ENCODE measurements around the gene ACSS1.

The ACSS1 gene

DNA sequence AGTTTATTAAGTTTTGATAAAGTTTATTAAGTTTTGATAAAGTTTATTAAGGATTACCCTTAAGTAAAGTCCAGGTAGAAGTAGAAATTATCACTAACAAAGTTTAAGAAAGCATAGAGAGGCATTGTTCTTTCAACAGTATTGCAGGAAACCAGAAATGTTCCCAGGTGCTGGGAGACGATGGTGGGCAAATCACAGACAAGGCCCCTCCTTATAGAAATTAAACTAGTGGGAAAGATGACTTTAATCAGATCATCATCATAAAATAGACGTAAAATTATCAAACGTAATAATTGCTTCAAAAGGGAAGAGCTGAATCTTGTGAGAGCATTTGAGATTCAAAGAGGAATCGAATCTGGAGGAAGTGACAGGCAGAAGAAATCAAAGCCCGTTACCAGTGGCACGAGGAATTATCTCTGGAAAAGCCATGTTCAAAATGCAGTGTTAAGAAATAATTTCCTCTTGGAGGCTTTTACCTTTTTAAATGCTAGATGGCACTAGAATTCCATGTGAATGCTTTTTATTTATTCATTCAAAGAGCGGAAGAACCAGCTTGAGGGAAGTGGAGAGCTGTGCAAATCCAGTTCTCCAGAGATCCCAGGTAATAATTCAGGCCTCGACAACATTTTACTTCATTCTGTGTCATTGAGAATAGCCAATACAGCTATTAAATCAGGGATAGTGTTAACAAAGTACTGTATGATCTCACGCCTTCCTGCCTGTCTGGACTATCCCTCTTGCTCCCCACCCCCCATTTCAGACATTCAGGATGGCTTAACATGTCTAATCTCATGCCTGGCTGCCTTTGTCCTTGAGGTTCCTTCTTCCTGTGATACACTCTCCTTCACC lies 64.4 kb downstream of the ACSS1 start:
- peak; percentile 75 for DNase-seq (ENCODE audit: low spot score)

DNA sequence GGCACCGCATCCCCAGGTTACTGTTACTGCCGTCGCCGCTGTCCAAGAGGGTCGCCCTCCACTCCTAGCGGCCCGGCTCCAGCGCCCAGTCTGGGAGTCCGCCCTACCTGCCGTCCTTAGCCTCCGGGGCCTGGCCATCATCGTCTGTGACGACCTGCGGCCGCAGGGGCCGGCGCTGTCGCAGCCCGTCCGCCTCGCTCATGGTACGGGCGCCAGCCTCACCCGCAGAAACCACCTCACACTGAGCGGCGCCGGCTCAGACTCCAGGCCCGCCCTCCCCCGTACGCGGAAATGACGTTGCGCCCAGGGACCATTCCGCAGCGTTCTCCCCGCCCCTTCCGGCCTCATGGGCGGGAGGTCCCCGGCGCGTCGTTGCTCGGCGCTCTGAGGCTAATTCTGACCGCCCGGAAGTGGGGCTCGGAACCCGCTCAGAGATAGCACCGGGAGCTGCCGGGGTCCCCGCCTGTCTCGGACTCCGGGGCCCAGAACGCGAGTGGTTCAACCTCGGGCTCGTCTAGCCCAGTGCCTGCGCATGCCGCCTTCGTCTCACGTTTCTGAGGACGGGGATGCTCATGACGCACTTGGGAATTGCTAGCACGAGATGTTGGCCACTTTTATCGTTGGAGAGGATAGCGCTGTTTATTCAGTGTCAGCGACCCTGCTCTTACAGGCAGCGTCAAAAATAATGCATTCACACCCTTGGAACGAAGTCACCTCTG lies 65.3 kb downstream of the ACSS1 start, which contains the start of gene APMAP:
Gene APMAP, minus strand, starts transcription at position 265 of the 719 bp plus-strand sequence. Its CDS starts 63 bp downstream, at position 202.
- DNase-seq (ENCODE audit: low spot score): peak; percentile 95

DNA sequence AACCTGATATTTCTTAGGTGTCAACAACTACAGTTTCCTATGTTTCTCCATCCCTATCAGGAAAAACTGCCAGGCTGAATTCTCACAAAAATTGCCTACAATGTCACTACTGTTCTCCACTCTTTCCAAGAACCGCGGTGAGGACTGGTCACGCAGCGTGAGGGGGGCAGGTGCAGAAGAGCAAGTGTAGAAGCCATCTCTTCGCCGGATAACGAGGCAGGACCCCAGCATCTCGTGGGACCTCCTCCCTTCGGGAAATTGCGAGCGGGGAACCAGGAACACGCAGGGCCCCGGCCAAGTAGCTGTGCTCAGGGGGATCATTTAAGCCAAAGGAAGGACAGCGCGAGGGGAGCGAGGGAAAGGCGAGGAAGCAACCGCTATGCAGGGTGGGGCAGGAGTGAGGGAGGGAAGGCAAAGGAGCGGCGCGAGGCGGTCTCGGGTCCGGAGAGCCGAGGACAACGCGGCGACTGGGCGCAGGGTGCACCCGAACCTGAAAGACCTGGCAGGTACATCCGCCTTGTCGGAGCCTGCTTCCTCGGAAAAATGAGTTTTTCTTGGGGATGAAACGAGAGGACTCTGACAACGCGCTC lies 65.9 kb downstream of the ACSS1 start:
- no peak for DNase-seq (ENCODE audit: low spot score)

DNA sequence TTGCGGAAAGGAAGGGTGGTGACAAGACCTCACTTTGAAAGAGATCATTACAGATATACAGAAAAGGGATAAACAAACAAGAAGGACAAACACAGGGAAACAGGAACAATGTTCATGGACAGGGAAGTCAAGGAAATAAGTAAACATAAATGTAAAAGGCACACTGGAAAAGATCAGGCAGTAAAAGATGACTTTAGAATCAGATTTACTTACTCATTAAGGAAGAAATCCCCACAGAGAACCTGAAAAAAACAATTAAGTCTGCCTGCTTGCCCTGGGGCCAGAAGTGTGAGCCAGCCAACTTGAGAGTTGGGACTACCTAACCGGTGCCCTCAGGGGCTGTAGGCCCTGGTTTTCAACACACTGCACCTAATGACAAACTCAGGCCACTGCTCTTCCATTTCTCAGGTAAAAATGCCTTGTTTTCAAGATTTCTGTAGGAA lies 67.1 kb downstream of the ACSS1 start:
- DNase-seq (ENCODE audit: low spot score): no peak

DNA sequence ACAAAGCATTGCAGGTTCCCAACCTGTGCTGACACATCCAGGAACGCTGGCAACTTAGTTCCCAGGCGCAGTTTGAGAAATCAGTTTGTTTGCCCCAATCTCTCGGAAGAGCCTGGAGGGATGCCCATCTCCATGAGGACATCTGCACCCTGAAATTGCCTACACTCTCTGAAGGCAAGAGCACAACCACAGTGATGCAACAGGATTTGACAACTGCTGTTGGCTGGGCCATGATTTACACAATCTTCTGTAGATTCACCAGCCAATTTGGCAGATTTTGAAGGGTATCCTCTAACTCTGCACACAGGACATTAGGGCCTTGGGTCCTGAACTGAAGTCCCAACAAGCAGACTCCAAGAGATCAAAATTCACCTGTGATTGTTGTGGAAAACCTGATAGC lies 68.8 kb downstream of the ACSS1 start:
- DNase-seq (ENCODE audit: low spot score): no peak

DNA sequence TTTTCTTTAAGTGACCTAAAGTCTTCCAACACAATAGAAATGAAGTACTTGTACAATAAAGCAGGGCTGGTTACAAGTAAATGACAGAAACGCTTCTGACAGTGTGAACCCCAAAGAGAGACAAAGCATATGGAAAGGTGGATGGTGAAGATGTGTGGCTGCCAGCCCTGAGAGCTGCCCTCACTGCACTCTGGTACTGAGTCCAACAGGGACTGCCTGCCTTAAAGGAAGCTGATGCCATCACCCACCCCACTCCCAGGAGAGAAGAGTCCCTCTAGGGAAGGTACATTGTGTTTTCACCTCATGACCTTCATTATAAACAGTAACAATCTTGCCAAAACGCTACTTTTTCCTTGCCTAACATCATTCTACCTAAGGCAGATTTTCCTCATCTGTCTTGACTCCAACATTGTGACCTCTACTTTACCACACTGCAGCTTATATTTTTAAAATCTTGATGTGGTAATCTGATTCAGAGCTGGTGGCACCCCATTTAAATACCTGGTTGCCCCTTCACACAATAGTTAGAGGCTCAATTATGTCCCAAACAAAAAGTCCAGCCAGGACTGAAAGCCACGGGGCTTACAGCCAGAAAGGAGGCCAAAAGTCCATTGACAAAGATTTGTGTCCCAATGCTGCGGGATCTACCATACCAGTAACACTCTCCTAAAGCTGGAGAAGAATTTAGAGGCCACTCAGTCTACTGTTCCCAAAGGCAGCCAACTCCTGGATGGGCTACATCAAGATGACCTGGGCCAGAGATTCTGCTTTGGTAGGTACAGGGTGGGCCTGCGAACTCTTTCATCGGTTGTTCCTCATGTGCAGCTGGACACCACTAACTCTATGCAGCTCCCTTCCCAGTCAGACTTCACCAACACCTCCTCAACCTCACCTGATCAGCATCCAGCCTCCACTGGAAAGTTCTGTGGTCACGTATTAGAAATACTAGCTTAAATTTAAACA lies 69.8 kb downstream of the ACSS1 start:
- no peak for DNase-seq (ENCODE audit: low spot score)

DNA sequence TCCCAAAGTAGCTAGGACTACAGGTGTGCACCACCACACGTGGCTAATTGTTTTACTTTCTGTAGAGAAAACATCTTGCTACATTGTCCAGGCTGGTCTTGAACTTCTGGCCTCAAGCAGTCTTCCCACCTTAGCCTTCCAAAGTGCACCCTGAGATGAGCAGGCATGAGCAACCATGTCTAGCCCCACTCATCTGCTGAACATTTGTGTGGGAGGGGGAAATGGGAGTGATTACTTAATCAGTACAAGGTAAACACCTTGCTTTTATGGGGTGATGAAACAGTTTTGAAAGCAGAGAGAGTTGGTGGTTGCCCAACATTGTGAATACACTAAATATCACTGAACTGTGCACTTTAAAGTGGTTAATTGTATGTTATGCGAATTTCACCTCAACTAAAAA lies 70.7 kb downstream of the ACSS1 start:
- DNase-seq (ENCODE audit: low spot score): no peak

DNA sequence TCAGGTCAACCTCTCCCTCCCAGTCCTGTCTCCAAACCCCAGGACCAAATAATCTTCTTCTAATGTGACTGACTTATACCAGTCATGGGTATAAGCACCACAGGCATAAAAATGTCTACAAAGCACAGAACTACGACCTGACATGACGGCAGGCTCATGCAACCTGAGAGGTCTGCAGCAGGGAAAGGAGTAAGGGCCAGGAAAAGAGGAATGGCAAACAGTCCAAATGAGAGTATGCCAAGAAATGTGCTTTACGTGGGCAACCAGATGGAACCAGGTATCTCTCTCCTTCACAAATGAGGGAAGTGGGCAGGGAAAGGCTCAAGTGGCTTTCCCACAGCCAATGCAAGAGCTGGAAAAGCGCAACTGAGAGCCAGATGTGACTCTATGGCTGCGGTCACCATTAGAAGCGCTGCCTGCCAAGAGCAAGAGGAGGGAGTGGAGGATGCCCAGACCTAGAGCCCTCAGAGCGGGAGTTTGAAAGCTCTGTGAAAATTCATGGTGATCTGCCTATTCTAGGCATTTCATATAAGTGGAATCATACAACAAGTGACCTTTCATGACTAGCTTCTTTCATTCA lies 71.4 kb downstream of the ACSS1 start:
- no peak for DNase-seq (ENCODE audit: low spot score)

DNA sequence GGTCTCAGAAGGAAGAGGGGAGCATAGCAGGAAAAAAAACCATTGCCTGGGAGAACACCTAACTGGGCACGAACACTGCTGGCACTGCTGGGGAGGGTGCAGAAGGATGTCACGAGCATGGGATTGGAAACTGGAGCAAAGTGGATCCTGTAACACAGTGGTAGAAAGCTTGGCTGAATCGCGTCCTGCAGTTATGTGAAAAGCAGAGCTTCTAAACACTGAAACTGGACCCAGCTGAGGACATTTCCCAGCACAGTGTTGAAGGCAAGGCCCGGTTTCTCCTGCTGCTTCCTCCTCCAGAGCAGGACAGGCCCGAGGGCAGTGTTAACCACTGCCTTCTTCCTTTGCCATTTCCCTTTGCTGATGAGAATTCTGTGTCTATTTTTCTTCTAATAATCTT lies 72.1 kb downstream of the ACSS1 start:
- no peak for DNase-seq (ENCODE audit: low spot score)

DNA sequence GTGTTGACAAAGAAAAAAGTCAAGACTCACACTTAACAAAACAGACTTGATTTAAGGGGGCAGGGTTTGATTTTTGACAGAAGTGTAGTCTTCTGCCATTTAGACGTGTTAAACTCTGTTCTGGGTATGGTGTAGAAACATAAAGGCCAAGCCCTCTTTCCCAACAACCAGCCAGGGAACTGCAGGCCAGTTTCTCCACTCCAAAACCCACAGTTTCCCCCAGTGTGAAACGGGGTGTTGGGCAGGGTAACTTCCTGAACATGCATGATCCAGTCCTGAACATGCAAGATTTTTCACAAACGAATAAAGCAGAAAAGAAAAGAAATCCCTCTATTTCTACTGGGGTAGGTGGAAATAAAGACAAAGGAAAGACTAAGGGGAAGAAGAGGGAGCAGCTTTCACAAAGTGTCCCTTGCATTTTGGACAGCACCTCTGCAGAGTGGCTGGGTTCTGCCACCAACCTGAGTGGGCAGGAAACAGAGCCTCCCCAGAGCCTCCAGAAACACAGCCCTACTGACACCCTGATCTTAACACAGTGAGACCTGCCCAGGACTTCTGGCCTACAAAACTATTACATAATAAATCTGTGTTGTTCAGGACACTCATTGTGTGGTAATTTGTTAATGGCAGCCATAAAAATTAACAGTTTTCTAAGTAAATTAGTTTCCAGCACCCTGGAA lies 72.8 kb downstream of the ACSS1 start:
- DNase-seq (ENCODE audit: low spot score): no peak

DNA sequence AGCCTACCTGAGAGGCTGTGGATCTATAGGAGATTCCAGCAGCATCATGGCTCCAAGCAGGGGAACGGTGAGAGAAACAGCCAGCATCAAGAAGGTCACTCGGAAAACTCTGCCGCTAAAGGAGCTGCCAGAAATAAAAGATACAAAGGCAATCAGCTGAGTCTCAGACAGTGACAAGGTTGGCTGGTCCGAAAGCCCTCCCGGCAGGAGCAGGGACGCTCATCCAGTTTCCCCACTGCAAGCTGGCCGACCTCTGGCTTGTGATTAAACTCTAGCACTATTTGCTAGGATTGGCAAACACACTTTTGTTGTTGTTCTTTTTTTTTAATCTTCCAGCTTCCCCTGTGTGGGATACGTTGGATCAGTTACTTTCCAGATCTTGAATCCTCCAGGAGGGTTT lies 74.0 kb downstream of the ACSS1 start:
- DNase-seq (ENCODE audit: low spot score): no peak

DNA sequence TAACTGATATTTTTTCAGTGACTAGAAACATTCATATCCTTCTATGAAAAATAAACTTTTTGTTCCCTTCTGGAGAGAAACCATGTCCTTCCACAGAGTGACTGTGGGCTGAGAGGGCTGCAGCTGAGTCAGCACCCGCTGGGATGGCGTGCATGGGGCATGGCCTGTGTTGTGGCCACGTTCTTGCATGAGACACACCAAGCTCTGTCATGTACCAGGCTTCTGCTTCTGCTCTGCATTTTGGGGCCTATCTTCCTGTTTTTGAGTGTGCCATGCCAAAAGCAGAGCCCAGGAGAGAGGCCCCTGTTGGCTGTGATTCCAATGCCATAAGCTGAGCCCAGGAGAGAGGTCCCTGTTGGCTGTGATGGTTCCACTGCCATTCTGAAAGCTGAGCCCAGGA lies 76.1 kb downstream of the ACSS1 start:
- DNase-seq (ENCODE audit: low spot score): peak; percentile 50

DNA sequence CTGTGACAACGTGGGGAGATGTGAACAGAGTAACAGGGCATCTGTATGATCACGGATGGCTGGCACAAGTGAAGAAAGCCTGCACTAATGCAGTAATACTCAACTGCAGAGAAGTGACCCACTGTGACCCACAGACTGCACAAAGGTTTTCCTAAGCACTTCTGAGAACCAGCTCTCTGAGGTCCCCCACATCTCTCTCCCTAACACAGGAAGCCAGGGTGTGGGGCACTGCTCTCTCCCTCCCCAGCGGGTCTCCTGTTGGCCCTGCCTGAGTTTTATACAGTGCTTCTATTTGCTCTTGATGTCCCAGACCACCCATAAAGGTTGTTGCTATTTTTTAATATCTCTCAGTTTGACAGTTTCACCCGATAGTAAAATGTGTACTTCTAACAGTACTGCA lies 76.7 kb downstream of the ACSS1 start:
- DNase-seq (ENCODE audit: low spot score): no peak

DNA sequence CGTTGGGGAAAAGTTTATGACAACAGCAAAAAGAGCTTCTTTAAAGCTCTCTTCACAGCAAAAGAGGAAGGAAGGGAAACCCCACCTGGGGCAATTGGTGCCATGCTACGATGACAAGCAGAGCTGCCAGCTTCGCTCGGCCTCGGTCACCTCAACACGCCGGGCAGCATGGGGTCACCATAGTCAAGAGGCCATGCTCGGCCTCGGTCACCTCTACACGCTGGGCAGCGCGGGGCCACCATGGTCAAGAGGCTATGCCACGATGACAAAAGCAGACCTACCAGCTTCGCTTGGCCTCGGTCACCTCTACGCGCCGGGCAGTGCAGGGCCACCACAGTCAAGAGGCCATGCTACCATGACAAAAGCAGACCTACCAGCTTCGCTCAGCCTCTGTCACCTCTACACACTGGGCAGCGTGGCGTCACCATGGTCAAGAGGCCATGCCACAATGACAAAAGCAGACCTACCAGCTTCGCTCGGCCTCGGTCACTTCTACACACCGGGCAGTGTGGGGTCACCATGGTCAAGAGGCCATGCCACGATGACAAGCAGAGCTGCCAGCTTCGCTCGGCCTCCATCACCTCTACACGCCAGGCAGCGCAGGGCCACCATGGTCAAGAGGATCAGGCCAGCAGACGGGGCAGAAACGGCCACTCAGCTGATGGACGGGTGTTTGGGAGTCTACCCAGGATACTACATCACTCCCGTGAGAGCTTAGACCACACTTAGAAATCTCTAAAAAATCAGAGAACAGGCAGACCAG lies 77.5 kb downstream of the ACSS1 start:
- DNase-seq (ENCODE audit: low spot score): no peak

DNA sequence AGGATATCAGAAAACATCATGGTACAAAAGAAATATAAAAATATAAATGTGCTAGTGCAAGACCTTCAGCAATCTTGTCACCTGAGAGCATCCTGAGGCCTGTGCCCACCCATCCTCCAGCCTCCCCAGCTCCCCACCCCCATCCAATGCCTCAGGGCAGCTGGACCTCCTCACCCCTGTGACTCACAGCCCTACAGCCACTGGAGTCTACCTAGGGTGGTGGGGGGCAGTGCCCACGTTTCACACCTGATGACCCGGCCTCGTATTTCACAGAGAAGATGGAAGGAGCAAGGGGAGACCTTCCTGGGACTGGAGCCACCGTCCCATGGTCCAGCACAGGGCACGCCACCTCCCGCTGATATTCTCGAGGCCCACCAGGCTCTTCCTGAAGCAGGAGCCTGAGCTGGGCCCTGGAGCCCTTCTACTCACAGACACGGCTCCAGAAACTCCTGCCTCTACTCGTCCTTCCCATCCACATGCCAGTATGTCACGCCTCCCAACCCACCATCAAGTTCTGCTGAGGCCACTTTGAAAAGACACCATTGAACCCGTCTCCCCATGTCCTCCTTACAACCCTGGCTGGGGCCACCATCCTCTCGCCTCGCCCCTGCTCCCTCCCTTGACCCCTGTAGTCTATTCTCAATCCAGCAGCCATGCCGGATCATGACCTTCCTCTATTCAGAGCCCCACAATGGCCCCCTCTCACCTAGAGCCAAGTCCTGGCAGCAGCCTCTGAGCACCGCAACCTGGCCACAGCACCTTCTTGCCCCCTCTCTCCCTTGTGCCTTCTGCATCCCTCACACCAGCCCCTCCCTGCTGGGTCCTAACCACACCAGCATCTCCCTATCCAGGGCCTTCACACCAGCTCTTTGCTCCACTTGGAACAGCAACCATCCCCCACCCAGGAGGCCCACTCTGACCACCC lies 78.6 kb downstream of the ACSS1 start:
- no peak for DNase-seq (ENCODE audit: low spot score)

DNA sequence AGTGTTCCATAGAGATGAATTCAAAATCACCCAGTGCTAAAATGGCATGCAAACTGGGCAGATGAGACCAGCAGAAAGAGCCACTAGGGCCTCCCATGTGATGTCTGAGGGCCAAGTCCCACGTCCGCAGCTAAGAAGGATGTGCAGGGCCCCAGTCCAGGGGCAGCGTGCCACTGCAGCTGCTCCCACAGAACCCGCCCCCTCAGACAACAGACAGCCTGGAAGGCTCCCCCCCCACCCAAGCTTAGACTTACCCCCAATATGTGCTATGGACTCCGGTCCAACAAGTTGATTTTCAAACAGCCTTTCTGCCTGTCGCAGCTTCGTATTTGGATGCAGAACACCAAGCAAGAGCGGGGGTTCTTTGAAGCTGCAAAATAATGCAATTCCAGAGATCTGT lies 79.4 kb downstream of the ACSS1 start:
- peak; percentile 87 for DNase-seq (ENCODE audit: low spot score)

DNA sequence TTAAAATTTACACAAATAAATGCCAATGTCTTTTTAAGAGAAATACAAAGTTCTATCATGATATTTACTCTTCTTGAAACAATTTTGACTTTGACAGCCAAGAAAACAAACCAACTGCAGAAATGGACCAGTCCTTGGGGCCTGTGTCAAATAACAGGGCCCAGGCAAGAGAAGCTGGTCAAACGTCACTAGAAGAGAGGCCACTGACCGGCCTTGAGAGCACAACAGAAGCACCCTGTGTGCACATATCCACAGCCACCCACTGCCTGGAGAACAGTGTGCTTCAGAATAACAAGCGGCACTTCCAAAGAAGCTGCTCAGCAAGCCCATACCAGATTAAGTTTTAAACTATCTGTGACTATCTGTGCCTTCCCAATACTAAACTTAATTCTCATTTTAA lies 80.1 kb downstream of the ACSS1 start:
- DNase-seq (ENCODE audit: low spot score): peak; percentile 72

DNA sequence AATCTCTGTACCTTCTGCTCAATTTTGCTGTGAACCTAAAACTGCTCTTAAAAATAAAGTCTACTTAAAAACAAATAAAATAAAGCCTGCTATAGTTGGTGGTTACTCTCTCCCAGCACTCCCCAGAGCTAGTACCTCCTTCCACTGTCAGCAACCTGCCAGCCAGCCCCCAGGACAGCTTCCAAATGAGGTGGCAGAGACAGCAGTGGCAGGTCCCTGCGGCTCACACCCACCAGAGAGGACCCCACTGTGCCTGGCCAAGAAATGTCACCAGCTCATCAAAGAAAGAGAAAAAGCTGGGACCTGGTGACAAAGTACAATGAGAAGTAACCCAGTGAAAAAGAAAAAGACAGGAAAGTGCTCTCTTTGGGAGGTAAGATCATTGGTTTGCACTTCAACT lies 80.6 kb downstream of the ACSS1 start:
- no peak for DNase-seq (ENCODE audit: low spot score)

DNA sequence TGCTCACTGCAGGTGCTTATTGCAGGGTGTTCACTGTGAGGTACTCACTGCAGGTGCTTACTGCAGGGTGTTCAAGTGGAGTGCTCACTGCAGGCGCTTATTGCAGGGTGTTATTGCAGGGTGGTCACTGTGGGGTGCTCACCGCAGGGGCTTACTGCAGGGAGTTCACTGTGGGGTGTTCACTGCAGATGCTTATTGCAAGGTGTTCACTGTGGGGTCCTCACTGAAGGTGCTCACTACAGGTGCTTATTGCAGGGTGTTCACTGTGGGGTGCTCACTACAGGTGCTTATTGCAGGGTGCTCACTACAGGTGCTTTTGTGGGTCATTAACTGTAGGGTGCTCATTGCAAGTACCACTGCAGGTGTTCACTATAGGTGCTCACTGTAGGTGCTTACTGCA lies 85.6 kb downstream of the ACSS1 start:
- no peak for DNase-seq (ENCODE audit: low spot score)

Data from globus pallidus (tissue), 1 donor.